KMS-11 (cell line): ENCODE results near the gene B9D2.
A peak's percentile ranks its signal among the peaks of the same experiment; 100 is the strongest.

Experiments used
- H2AFZ ChIP-seq: fragments of 200-600 bp; sonication (generic); 2 replicates; pipeline ENCODE4 v1.6.1; 2016; ENCODE audit warnings: antibody characterized with exemption, mixed run types, low read depth
- H3K27ac ChIP-seq: fragments of 200-600 bp; sonication (generic); 2 replicates; pipeline ENCODE4 v1.6.1; 2016; ENCODE audit warnings: mild to moderate bottlenecking, mixed run types
- H3K27me3 ChIP-seq: fragments of 200-600 bp; sonication (generic); 2 replicates; pipeline ENCODE4 v1.6.1; 2017; ENCODE audit warnings: mild to moderate bottlenecking, low read depth, mixed run types, moderate library complexity; ENCODE audit not compliant: insufficient read depth
- H3K36me3 ChIP-seq: fragments of 200-600 bp; sonication (generic); 2 replicates; pipeline ENCODE4 v1.6.1; 2017; ENCODE audit warnings: mild to moderate bottlenecking, mixed run types; ENCODE audit not compliant: insufficient read depth
- H3K4me1 ChIP-seq: fragments of 200-600 bp; sonication (generic); 2 replicates; pipeline ENCODE4 v1.6.1; 2016; ENCODE audit warnings: mild to moderate bottlenecking, low read depth, mixed run types; ENCODE audit not compliant: poor library complexity, severe bottlenecking
- H3K4me2 ChIP-seq: fragments of 200-600 bp; sonication (generic); 2 replicates; pipeline ENCODE4 v1.7.0; 2016; ENCODE audit warnings: mild to moderate bottlenecking, mixed run types
- H3K4me3 ChIP-seq: fragments of 200-600 bp; sonication (generic); IDR thresholded peaks from 2 replicates; pipeline ENCODE4 v1.6.1; 2017; ENCODE audit warnings: low read depth, low read length, mixed read lengths; ENCODE audit not compliant: insufficient read depth
- H3K79me2 ChIP-seq: fragments of 200-600 bp; sonication (generic); 2 replicates; pipeline ENCODE4 v1.6.1; 2016; ENCODE audit warnings: low read depth, mixed run types; ENCODE audit not compliant: insufficient read depth
- H3K9ac ChIP-seq: fragments of 200-600 bp; sonication (generic); 2 replicates; pipeline ENCODE4 v1.6.1; 2016; ENCODE audit warnings: mild to moderate bottlenecking, mixed run types
- H4K20me1 ChIP-seq: fragments of 200-600 bp; sonication (generic); 2 replicates; pipeline ENCODE4 v1.6.1; 2016; ENCODE audit warnings: mild to moderate bottlenecking, mixed run types; ENCODE audit not compliant: insufficient read depth
- CTCF ChIP-seq: fragments of 200-600 bp; sonication (generic); conservative IDR thresholded peaks from 2 replicates; pipeline ENCODE4 v1.6.1; 2017; ENCODE audit warnings: low read depth, mild to moderate bottlenecking, antibody characterized with exemption, low read length, moderate library complexity, mixed read lengths

The B9D2 gene

GRCh38 chr19:41397086-41398049 is 33.4 kb upstream of the B9D2 start, which contains the start of the genes BCKDHA and EXOSC5:
TSS of gene BCKDHA (plus strand) at chr19:41397818. CDS start at chr19:41397828, 10 bp downstream.
TSS of gene EXOSC5 (minus strand) at chr19:41397359. CDS start at chr19:41397328, 31 bp downstream.
- Histone ChIP-seq H3K9ac (peak within 1 kb of the TSS; percentile 85), H3K36me3 (no peaks in the 10 kb centered on the region), H3K79me2 (peaks cover 70% of the 10 kb centered on the region), H4K20me1 (no peaks in the 10 kb centered on the region), H3K27ac (peak within 1 kb of the TSS; percentile 78), H3K4me1 (peaks cover 43% of the 10 kb centered on the region), H3K27me3 (no peaks in the 10 kb centered on the region), H3K4me2 (peak within 1 kb of the TSS; percentile 83), H2AFZ (peak within 1 kb of the TSS; percentile 50; the same call in 1 of the 2 replicates), H3K4me3 (no peak within 1 kb of the TSS)
- TF ChIP-seq CTCF: no peak

- Histone ChIP-seq H3K4me3 (no peak overlapping the region), H3K79me2 (peaks cover 61% of the 10 kb centered on the region), H3K27me3 (no peaks in the 10 kb centered on the region), H3K4me2 (peak overlapping the region; percentile 82; the same call in 1 of the 2 replicates), H3K4me1 (peaks cover 43% of the 10 kb centered on the region), H3K36me3 (peaks cover 14% of the 10 kb centered on the region; the same call in 1 of the 2 replicates), H4K20me1 (no peaks in the 10 kb centered on the region), H2AFZ (no peak overlapping the region), H3K9ac (no peak overlapping the region), H3K27ac (no peak overlapping the region)
- TF ChIP-seq CTCF: no peak
Observed at GRCh38 chr19:41395355-41395754, 31.4 kb upstream of the B9D2 start.

GRCh38 chr19:41392775-41393174 is 28.8 kb upstream of the B9D2 start:
- H3K27ac ChIP-seq: no peak overlapping the region
- TF ChIP-seq CTCF: no peak

GRCh38 chr19:41391618-41392017 is 27.7 kb upstream of the B9D2 start:
- Histone ChIP-seq H3K9ac (no peak overlapping the region), H3K79me2 (peaks cover 36% of the 10 kb centered on the region), H3K4me3 (no peak overlapping the region), H3K36me3 (peaks cover 14% of the 10 kb centered on the region; the same call in 1 of the 2 replicates), H3K4me1 (peaks cover 29% of the 10 kb centered on the region), H2AFZ (no peak overlapping the region), H3K27ac (no peak overlapping the region), H3K4me2 (no peak overlapping the region), H3K27me3 (no peaks in the 10 kb centered on the region), H4K20me1 (no peaks in the 10 kb centered on the region)
- no peak for TF ChIP-seq CTCF

More at GRCh38 chr19:41392775-41393174, 28.8 kb upstream of the B9D2 start:
- H3K4me2 ChIP-seq: no peak overlapping the region
- H3K4me1 ChIP-seq: peaks cover 29% of the 10 kb centered on the region
- H3K79me2 ChIP-seq: peaks cover 41% of the 10 kb centered on the region
- peaks cover 14% of the 10 kb centered on the region; the same call in 1 of the 2 replicates for H3K36me3 ChIP-seq
- no peaks in the 10 kb centered on the region for H3K27me3 ChIP-seq
- no peaks in the 10 kb centered on the region for H4K20me1 ChIP-seq
- no peak overlapping the region for H3K4me3 ChIP-seq
- no peak overlapping the region for H3K9ac ChIP-seq
- no peak overlapping the region for H2AFZ ChIP-seq
